CD4-positive, alpha-beta T cell treated with Interleukin-17A for 4 hours (primary cell): ENCODE measurements around the gene PGGHG.
"Not testable (repeated sequence)": the region's sequence is repeated elsewhere in the genome, so short reads cannot be mapped to it uniquely, and the experiment has no call there.

Source experiments
- DNase-seq: peaks from one replicate; pipeline ENCODE4 v3.0.0-alpha.2; 2020; ENCODE audit warnings: mixed read lengths

Gene PGGHG

DNA sequence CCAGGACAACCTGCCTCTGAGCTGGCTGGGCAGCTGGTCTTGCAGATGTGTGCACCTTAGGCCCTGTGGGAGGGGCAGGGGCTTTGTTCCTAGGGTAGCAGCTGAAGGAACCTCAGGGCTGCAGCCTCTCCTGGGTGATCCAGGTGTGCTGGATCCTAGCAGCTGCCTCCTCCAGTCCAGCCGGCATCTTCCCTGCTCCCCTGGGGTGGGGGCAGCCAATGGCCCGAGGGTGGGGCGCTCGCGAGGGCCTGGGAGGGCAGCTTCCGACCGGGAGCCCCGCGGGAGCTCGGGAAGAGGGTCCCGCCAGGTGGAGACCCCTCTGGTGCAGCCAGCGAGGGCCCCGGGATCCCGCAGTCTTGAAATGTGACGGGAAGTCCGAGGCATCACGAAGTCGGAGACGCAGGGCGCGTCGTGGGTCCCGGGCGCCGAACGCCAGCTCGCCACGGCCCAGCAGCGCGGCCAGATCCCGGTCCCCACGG, 26.6 kb downstream of the PGGHG start:
- peak; percentile 34 for DNase-seq

DNA sequence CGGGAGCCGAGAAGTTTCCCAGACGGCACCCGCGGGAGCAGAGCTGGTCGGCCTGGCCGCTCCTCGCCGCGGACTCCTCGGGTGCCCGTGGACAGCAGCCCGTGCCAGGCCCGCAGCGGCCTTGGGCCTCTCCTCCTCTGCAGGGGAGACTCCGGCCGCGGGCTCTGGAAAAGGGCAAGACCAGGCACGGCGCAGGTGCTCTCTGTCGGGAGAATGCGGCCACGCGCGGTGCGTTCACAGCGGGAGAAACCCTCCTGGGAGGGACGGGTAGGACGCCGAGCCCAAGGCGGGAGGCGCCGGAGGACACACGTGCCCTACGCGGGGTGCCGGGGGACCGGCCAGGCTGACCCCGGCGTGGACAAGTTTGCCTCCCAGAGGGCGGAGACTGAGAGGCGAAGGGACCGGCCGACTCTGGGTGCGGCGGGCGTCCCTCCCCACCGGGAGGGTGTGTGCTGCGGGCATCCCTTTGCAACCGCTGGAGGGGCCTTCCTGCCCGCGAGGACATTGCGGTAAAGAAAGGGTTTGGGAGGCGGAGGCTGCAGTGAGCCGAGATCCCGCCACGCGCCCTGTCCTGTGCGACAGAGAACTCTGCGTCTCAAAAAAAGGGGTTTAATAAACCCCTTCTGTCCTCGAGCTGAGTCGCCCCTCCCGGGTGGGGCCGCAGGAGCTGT, 27.2 kb downstream of the PGGHG start:
- DNase-seq: peak; percentile 54

- peak; percentile 60 for DNase-seq
Measured at GRCh38 chr11:316891-317301, 28.0 kb downstream of the PGGHG start.

GRCh38 chr11:317668-318404, 28.9 kb downstream of the PGGHG start:
- peak; percentile 8 for DNase-seq

- DNase-seq: not testable (repeated sequence)
Measured at GRCh38 chr11:318405-319120, 29.6 kb downstream of the PGGHG start.

GRCh38 chr11:319121-319887, 30.4 kb downstream of the PGGHG start:
- peak; percentile 24 for DNase-seq

DNA sequence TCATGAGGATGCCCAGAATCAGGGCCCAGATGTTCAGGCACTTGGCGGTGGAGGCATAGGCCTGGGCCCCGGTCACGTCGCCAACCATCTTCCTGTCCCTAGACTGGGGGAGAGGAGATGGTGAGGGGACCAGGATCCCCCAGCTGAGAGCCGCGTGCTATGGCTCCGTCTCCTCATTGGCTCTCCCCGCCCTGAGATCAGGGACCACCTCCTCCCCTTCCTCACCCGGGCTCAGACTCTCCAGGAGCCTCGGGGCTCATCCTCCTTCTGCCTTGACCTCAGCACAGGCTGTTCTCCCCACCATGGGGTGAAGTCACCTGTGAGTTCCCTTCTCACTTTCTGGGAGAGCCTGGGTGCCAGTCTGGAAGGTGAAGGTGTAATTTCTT, 31.0 kb downstream of the PGGHG start:
- DNase-seq: not testable (repeated sequence)

- DNase-seq: peak; percentile 12
Measured at GRCh38 chr11:324156-324555, 35.2 kb downstream of the PGGHG start.

GRCh38 chr11:324593-325517, 35.9 kb downstream of the PGGHG start:
- DNase-seq: peak; percentile 3

GRCh38 chr11:325796-326591, 37.1 kb downstream of the PGGHG start:
- peak; percentile 20 for DNase-seq

- no peak for DNase-seq
Measured at GRCh38 chr11:326592-326841, 37.6 kb downstream of the PGGHG start.

DNA sequence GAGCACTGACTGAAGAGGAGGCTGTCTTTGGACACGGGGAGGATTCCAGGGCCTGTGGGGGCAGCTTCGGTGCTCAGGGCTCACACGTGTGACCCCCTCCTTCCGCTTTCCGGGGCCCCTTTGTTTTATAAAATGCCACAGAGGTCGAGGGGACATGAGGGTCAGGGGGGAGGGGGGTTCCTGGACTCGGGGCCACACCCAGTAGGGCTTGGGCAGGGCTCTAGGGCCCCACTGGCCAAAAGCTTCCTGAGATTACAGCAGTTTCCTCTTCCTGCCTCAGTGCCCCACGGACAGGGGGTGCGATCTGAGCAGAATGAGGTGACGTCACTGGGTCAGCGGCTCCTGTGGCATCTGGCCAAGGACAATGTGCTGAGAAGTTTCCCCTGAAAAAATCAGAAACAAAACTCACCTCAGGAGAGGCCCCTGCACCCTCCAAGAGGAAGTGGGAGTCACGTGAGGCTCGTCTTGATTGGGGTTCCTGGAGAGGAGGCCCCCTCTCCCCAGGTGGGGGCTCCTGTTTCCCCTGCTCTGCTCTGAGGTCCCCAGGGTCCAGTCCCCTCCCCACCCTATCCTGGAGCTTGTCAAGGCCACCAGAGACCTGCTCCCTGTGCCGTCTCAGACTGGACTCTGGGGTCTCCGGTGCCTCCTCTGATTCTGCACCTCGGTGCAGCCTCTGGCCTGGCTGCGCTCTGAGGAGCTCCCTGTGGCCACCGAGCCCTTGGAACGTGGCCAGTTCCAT, 38.1 kb downstream of the PGGHG start:
- peak; percentile 76 for DNase-seq

- DNase-seq: no peak
Measured at GRCh38 chr11:327581-327923, 38.6 kb downstream of the PGGHG start.

DNA sequence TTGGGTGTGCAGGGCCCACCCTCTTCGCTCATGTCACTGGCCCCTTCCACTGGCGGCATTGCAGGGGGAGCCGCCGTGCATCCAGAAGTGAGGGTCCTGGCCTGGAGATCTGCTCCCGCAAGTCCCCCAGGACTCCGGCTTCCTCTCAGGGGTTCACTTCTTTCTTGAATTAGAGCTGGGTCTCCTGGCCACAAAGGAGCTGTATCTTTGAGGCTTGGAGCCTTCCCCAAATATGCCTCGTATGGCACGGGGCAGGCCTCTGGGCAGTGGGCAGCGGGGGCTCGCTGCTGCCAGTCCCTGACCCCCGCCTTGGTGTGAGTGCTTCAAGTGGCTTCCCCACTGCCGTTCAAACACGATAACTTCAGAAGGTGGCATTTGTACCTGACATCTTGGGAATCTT, 39.1 kb downstream of the PGGHG start:
- no peak for DNase-seq

DNA sequence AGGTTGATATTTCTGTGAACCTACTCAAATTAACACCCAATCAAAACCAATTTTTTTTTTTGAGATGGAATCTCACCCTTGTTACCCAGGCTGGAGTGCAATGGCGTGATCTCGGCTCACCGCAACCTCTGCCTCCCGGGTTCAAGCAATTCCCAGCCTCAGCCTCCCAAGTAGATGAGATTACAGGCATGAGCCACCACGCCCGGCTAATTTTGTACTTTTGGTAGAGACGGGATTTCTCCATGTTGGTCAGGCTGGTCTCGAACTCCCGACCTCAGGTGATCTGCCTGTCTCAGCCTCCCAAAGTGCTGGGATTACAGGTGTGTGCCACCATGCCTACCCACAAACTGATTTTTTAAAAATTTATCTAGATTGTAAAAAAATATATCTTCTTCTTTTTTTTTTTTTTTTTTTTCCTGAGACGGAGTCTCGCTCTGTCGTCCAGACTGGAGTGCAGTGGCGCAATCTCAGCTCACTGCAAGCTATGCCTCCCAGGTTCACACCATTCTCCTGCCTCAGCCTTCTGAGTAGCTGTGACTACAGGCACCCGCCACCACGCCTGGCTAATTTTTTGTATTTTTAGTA, 39.7 kb downstream of the PGGHG start:
- not testable (repeated sequence) for DNase-seq

- DNase-seq: no peak
Measured at GRCh38 chr11:329886-330253, 40.9 kb downstream of the PGGHG start.

DNA sequence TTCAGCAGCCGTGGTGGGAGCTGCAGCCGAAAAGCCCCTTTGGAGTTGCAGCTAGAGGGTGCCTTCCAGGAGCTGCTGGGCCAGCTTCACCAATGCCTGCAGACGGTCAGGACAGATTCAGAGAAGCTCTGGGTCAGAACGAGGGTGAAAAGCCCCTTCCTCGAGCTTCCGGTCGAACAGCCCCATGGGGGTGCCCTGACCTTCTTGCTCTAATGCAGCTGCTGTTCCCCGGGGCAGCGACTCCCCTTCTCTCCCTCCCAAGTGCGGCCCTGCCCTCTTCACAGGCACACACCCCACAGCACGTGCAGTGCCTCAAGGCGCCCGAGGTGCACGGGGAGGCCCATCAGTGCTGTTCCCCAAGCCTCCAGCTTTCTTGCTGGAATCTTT, 41.4 kb downstream of the PGGHG start:
- DNase-seq: peak; percentile 27

- DNase-seq: peak; percentile 28
Measured at GRCh38 chr11:330694-331357, 41.9 kb downstream of the PGGHG start.

DNA sequence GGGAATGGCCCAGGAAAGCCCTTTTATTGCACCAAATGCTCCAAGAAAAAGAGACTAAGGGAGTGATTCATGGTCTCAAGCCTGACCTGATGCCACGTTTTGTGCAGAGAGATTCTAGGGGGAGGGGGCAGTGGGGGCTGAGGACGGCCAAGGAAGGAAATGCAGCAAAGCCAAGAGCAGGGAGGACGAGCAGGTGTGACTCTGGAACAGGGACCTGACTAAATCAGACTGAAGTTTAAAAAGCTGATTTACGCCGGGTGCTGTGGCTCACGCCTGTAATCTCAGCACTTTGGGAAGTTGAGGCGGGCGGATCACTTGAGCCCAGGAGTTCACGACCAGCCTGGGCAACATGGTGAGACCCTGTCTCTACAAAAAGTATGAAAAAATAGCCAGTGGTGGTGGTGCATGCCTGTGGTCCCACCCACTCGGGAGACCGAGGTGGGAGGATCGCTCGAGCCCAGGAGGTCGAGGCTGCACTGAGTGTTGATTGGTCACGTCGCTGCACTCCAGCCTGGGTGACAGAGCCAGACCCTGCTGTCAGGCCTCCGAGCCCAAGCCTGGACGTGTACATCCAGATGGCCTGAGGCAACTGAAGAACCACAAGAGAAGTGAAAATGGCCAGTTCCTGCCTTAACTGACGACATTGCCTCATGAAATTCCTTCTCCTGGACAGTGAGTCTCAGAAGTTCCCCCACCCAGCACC, 42.6 kb downstream of the PGGHG start:
- no peak for DNase-seq
